Neutrophil (primary cell): ENCODE measurements around the gene IGSF21.

Experiments used
- H3K27ac ChIP-seq: fragments of 200-600 bp; sonication (generic); 2 replicates; pipeline ENCODE4 v1.5.1; 2016; ENCODE audit warnings: mild to moderate bottlenecking, moderate library complexity
- H3K27me3 ChIP-seq: fragments of 200-600 bp; sonication (generic); 2 replicates; pipeline ENCODE4 v1.6.0; 2016; ENCODE audit warnings: mild to moderate bottlenecking
- H3K36me3 ChIP-seq: fragments of 200-600 bp; sonication (generic); 2 replicates; pipeline ENCODE4 v1.5.1; 2017
- H3K4me1 ChIP-seq, 2 experiments: fragments of 200-600 bp in 1 of 2; sonication (generic) in 1 of 2; 1 replicate in 1 of 2; 2 replicates in 1 of 2; pipeline versions ENCODE4 v1.5.1 to v1.6.1; 2013 to 2016; ENCODE audit warnings: low read depth in 1 of 2, low read length in 1 of 2, mild to moderate bottlenecking in 1 of 2, moderate library complexity in 1 of 2; ENCODE audit not compliant: control insufficient read depth in 1 of 2, insufficient read depth in 1 of 2
- H3K4me3 ChIP-seq, 2 experiments: fragments of 200-600 bp in 1 of 2; sonication (generic) in 1 of 2; 1 replicate in 1 of 2; 2 replicates in 1 of 2; pipeline ENCODE4 v1.5.1; 2013 to 2016; ENCODE audit warnings: low read depth in 1 of 2, low read length in 1 of 2, mild to moderate bottlenecking in 1 of 2, moderate library complexity in 1 of 2
- H3K9me3 ChIP-seq: fragments of 200-600 bp; sonication (generic); 2 replicates; pipeline ENCODE4 v1.5.1; 2016
- CTCF ChIP-seq: fragments of 200-600 bp; sonication (generic); IDR thresholded peaks from 2 replicates; pipeline ENCODE4 v1.5.1; 2016; ENCODE audit warnings: antibody characterized with exemption

The IGSF21 gene

GRCh38 chr1:18419845-18420184 lies 312.2 kb downstream of the IGSF21 start:
- no peaks in the 10 kb centered on the region for H3K4me1 ChIP-seq

DNA sequence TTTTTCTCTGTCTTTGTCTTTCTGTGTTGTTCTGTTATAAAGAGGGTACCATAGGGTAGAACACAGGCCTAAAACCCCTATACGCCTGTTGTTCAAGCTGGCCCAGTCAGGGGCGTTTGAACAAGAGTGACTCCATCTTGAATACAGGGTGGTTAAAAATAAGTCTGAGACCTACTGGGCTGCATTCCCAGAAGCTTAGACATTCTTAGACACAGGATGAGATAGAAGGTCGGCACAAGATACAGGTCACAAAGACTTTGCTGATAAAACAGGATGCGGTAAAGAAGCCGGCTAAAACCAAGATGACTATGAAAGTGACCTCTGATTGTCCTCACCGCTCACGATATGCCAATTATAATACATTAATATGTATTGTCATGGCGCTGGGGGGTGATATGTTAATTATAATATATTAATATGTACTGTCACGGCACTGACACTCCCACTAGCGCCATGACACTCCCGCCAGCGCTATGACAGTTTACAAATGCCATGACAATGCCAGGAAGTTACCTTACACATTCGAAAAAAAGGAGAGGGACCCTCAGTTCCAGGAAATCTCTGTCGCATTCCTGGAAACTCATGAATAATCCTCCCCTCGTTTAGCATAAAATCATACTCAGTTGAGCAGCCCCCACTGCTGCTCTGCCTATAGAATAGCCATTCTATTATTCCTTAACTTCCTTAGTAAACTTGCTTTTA lies 314.6 kb downstream of the IGSF21 start:
- H3K27me3 ChIP-seq: no peaks in the 10 kb centered on the region
- no peak overlapping the region for H3K4me3 ChIP-seq
- TF ChIP-seq CTCF: no peak
- H3K27ac ChIP-seq: no peak overlapping the region
- no peaks in the 10 kb centered on the region for H3K9me3 ChIP-seq
- H3K4me1 ChIP-seq: no peaks in the 10 kb centered on the region
- no peaks in the 10 kb centered on the region for H3K36me3 ChIP-seq

More at GRCh38 chr1:18419845-18420184, 312.2 kb downstream of the IGSF21 start:
- no peaks in the 10 kb centered on the region for H3K27me3 ChIP-seq
- H3K9me3 ChIP-seq: no peaks in the 10 kb centered on the region
- no peak overlapping the region for H3K27ac ChIP-seq
- no peak for TF ChIP-seq CTCF
- H3K36me3 ChIP-seq: no peaks in the 10 kb centered on the region
- H3K4me3 ChIP-seq: no peak overlapping the region

DNA sequence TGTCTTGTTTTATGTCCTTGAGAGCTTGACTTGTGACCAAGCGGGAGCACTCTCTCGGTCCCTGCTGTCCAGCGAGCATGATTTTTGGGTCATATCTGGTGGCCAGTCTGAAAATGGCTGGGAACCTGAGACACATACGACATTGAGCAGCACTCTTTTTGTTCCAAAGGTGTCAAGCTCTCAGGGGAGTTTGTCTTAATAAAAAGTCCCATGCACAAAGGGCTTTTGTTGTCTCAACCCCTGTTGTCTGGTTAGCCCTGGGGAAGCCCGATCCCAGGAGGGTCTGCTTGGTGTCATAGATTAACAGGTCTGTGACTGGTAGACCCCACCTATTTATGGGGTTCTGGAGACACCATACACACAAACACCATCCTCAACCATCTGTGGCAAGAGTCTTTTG lies 315.4 kb downstream of the IGSF21 start:
- H3K36me3 ChIP-seq: no peaks in the 10 kb centered on the region
- TF ChIP-seq CTCF: no peak
- H3K27me3 ChIP-seq: no peaks in the 10 kb centered on the region
- H3K4me3 ChIP-seq: no peak overlapping the region
- H3K9me3 ChIP-seq: no peaks in the 10 kb centered on the region
- no peaks in the 10 kb centered on the region for H3K4me1 ChIP-seq
- H3K27ac ChIP-seq: no peak overlapping the region

DNA sequence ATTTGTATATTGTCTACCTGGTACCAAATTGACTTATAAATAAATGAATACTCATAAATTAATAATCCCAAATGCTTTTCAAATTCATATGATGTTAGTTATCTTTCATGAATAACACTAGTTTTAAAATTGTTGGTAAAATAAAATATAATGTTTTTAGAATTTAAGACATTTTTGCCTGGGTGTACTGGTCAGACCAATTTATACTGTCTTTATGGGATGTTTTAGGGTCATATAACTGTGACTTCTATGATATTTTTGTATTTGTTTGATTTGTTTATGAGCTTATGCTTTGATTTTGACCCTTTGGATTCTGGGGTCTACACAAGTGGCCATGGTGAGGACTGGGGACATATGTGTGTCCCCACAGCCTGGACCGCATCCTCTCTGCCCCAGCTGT lies 319.0 kb downstream of the IGSF21 start:
- Histone ChIP-seq H3K36me3 (no peaks in the 10 kb centered on the region), H3K4me3 (no peak overlapping the region), H3K27ac (no peak overlapping the region), H3K27me3 (no peaks in the 10 kb centered on the region), H3K4me1 (no peaks in the 10 kb centered on the region), H3K9me3 (no peaks in the 10 kb centered on the region)
- TF ChIP-seq CTCF: no peak
